ENCODE data around the gene TLE6. TPM values are rescaled to one million over a fixed set of nuclear protein-coding genes. Genes with fewer than 3 reads are reported as not detected.
"Not testable (repeated sequence)": the region's sequence is repeated elsewhere in the genome, so short reads cannot be mapped to it uniquely, and the experiment has no call there.

Gene TLE6
- total RNA-seq, 1 experiment from 2014 or later: 0.69 TPM

DNA sequence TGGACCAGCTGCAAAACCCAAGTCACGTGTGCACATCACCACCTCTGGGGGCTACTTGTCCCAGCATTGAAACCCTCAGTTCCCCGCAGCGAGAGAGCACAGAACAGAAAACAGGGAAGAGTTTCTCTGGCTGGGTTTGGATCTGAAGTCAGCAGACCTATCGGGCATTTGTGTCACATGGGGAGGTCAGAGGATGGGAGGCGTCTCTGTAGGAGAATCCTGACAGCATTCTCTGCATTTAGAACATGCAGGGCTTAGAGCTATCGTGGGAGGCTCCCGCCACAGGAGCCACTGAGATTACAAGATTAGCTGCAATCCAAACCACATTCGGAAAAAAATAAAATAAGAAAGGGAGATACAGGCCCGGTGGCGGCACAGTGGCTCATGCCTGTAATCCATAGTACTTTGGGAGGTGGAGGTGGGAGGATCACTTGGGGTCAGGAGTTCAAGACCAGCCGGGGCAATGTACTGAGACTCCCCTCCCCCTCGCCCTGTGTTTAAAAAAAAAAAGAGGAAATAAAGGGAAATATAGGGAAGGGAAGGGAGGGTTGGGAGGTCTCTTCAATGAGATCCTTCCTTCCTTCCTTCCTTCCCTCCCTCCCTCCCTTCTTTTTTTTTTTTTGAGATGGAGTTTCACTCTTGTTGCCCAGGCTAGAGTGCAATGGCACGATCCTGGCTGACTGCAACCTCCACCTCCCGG is 2.9 kb upstream of the TLE6 start:
- no peak for DNase-seq (ENCODE audit: low read depth)

- DNase-seq (ENCODE audit: low read depth): no peak
These were observed 759 bp upstream of the TLE6 start for GRCh38 chr19:2976609-2977000.

DNA sequence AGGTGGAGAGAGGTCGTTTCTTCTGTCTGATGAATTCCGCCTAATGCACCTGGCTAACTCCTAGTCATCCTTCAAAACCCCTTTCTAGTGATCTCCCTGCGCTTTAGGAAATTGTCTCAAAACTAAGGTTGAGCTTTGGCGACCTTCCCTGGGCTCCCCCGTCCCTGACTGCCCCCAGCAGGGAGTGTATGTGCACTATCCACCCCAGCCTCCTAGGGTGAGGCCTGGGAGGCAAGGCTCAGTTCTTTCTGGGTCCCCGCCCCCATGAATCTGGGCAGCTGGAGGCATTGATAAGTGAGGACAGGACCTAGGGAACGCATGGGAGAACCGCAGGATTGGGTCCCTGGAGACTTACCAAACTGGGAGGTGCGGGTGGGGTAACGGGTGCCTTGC is 378 bp downstream of the TLE6 start:
- no peak for DNase-seq (ENCODE audit: low read depth)

DNA sequence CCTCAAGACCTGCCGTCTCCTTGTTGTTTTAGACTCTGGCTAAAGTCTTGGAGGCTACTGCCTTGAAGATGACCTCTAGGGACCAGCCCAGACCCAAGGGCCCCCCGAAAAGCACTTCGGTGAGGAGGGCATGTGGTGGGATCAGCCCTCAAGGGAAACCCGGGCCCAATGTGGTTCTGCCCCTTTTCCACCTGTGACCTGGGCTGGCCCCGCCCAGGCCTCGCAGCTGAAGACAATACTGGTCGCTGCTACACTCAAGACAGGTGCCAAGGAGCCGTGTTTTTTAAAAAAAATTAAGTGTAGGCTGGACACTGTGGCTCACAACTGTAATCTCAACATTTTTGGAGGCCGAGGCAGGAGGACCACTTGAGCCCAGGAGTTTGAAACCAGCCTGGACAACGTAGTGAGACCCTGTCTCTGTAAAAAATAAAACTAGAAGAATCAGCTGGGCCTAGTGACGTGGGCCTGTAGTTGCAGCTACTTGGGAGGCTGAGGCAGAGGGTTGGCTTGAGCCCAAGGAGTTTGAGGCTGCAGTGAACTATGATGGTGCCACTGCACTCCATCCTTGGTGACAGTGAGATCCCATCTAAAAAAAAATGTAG is 903 bp downstream of the TLE6 start:
- no peak for DNase-seq (ENCODE audit: low read depth)

DNA sequence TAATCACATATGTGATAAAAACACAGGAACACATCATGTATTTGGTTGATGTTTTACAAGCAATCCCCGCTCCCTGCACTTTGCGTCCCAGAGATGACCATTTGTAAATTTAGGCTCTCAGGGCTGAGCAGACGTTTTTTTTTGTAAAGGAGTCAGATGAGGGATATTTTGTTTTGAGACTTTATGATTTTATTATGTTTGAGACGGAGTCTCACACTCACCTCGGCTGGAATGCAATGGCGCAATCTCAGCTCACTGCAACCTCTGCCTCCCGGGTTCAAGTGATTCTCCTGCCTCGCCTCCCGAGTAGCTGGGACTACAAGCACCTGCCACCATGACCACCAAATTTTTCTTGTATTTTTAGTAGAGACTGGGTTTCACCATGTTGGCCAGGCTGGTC is 1.4 kb downstream of the TLE6 start:
- DNase-seq (ENCODE audit: low read depth): no peak

DNA sequence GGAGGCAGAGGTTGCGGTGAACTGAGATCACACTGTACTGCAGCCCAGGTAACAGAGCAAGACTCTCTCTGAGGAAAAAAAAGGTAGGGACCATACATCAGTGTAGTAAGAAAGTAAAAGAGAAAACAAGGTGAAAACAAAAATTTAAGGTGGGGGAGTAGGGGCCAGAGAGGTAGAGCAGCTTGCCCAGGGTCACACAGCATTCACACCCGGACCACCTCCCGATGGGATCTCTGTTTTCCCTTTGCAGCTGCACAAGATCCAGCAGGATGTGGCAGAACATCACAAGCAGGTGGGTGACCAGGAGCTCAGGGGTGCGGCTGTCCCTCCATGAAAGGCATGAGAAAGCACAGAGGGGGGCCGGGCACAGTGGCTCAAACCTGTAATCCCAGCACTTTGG is 4.5 kb downstream of the TLE6 start:
- no peak for DNase-seq (ENCODE audit: low read depth)

- no peak for DNase-seq (ENCODE audit: low read depth)
These were observed 5.2 kb downstream of the TLE6 start for GRCh38 chr19:2982561-2982960.

DNA sequence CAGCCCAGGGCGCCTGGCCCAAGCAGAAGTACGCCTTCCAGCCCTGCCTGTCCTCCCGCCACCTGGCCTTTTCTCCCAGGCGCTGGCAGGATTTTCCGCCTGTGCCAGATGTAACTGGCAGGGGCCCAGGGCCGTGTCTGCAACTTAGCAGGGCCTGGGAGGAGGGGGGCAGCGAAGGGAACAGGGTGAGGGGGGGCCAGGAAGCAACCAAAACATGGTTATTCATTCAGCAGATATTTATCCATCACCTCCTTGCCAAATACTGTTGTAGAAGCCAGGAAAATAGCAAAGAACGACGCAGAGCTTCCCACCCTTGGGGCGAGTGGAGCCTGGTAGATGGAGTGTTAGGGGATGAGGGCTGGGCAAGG is 5.6 kb downstream of the TLE6 start:
- DNase-seq (ENCODE audit: low read depth): peak; percentile 60

GRCh38 chr19:2983351-2984214 is 6.2 kb downstream of the TLE6 start:
- peak; percentile 55 for DNase-seq (ENCODE audit: low read depth)

DNA sequence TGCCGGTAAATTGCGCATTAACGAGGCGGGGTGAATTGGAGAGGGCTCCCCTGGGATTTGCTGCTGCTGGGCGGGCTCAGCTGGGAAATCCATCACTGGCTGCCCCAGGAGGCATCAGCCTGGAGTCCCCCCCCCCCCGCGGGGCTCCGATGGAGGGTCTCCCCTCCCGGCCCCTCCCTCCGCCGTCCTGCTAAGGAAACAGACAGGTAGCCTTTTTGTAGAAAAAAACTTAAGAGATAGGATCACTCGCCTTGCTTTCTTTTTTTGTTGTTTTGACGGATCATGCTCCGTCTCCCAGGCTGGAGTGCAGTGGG is 6.8 kb downstream of the TLE6 start:
- no peak for DNase-seq (ENCODE audit: low read depth)

DNA sequence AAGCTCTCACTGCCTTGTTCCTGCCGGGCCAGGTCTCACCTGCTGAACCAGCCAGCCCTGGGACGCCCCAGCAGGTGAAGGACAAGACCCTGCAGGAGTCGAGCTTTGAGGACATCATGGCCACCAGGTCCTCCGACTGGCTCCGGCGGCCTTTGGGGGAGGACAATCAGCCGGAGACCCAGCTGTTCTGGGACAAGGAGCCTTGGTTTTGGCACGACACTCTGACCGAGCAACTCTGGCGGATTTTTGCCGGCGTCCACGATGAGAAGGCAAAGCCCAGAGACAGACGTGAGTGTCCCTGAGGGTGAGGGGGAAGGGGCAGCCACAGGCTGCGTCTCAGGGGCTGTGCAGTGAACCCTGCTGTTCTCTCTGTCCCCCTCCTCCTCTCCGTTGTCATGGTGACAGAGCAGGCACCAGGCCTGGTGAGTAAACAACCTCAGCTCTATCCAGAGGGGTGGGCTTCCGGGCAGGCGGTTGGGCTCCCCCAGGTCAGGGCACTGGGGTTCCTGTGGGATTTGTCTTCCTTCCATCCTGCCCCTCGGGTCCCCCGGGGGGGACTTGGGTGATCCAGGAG is 9.7 kb downstream of the TLE6 start:
- DNase-seq (ENCODE audit: low read depth): no peak

DNA sequence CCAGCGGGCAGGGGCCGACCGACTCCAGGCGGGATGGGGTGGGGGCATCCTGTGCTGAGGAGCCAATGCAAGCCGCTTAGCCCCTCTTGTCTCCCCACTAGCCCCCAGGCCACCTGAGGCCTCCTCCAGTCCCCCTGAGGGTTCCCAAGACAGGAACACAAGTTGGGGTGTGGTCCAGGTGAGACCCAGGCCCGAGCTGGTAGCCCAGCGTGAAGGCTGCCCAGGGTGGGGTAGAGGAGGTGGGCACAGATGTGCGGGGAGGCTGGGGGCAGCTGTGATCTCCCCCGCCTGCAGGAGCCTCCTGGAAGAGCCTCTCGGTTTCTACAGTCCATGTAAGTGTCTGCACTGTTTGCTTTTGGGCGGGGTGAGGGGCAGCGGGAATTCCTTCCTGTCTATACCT is 10.4 kb downstream of the TLE6 start:
- no peak for DNase-seq (ENCODE audit: low read depth)

DNA sequence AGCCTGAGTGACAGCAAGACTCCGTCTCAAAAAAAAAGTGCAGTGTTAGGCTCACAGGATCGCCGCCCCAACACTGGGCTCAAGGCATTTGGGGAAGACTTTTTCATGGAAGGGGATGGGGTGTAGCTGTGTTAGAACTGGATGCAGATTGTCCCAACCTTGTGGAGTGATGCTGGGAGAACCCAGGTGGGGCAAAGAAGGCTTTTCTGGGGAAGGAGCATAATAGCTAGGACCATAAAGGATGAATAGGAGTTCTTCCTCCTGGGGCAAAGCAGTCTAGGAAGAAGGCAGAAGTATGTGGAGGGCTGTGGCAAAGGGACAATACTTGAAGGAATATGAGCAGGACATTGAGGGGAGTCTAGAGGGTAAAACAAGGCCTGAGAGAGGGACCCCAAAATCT is 11.2 kb downstream of the TLE6 start:
- DNase-seq (ENCODE audit: low read depth): no peak

- no peak for DNase-seq (ENCODE audit: low read depth)
These were observed 12.0 kb downstream of the TLE6 start for GRCh38 chr19:2989236-2989946.

DNA sequence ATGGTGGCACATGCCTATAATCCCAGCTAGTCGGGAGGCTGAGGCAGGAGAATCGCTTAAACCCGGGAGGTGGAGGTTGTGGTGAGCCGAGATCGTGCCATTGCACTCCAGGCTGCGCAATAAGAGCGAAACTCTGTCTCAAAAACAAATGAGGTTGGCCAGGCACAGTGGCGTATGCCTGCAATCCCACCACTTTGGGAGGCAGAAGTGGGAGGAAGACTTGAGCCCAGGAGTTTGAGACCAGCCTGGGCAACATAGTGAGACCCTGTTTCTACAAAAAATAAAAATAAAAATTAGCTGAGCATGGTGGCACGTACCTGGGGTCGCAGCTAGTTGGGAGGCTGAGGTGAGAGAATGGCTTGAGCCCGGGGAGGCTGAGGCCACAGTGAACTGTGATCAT is 15.0 kb downstream of the TLE6 start:
- DNase-seq (ENCODE audit: low read depth): not testable (repeated sequence)

DNA sequence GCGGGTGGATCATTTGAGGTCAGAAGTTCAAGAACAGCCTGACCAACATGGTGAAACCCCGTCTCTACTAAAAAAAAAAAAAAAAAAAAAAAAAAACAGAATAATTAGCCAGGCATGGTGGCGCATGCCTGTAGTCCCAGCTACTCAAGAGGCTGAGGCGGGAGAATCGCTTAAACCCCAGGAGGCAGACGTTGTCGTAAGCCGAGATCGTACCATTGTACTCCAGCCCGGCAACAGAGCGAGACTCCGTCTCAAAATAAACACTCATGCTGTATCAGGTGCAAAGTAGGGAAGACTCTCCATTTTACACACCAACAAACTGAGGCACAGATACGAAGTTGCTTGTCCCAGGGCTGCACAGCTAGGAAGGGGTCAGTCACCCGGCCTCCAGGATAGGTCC is 15.6 kb downstream of the TLE6 start:
- DNase-seq (ENCODE audit: low read depth): no peak

GRCh38 chr19:2993579-2993978 is 16.2 kb downstream of the TLE6 start:
- no peak for DNase-seq (ENCODE audit: low read depth)

DNA sequence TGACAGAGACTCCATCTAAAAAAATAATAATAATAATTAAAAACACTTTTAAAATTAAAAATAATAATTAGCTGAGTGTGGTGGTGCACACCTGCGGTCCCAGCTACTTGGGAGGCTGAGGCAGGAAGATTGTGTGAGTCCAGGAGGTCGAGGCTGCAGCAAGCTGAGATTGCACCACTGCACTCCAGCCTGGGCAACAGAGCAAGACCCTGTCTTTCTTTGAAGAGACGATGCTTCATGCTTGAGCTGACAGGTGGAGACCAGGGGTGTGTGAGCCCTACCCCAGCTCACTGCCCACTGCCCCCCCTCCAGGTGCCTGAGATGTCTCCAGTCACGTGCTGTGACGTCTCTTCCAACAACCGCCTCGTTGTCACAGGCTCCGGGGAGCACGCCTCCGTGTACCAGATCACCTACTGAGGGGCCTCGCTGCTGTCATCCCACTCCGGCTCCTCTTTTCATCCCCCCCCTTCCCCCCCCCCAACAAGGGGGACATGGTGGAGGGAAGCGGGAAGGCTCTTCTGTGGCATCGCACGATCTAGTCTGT is 17.3 kb downstream of the TLE6 start:
- no peak for DNase-seq (ENCODE audit: low read depth)

DNA sequence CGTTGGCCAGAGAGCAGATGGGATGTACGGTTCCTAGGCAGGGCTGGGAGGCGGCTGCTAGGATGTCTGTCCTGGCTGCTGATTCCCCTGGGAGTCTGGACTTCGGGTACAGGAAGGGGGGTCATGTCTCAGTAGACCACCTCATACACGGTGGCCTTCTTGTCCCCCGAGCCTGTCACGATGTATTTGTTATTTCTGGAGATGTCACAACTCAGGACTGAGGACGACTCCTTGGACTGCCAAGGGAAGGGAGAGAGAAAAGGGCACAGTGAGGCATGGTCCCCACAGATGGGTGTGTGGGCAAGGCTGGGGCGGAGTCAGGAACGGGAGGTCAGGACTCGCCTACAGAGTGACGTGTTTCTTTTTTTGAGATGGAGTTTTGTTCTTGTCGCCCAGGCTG is 20.4 kb downstream of the TLE6 start:
- no peak for DNase-seq (ENCODE audit: low read depth)

DNA sequence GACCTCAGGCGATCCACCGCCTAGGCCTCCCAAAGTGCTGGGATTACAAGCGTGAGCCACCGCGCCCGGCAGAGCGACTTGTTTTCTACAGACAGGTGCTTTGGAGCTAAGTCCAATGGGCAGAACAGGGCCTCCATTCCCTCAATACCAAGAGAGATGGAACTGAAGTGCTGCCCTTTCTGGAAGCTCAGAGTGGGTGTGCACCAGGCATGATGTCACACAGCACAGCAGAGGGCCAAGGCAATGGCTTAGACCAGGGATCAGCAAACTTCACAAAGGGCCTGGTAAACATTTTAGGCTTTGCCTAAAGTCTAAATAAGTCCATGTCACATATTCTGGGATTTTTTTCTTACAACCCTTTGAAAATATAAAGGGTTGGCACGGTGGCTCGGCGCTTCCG is 21.3 kb downstream of the TLE6 start:
- no peak for DNase-seq (ENCODE audit: low read depth)

DNA sequence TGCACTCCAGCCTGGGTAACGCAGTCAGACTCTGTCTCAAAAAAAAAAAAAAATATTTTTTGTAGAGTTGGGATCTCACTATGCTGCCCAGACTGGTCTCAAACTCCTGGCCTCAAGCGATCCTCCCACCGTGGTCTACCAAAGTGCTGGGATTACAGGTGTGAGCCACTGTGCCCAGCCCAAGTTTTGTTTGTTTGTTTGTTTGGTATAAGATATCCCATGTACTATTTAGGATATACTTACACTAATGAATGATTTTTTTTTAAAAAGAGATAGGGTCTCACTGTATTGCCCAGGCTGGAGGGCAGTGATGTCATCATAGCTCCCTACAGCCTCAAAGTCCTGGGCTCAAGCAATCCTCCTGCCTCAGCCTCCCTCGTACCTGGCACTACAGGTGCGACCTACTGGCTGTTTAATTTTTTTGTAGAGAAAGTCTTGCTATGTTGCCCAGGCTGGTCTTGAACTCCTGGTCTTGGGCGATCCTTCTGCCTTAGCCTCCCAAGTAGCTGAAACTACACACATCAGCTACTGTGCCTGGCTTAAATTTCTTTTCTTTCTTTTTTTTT is 24.0 kb downstream of the TLE6 start:
- DNase-seq (ENCODE audit: low read depth): no peak

DNA sequence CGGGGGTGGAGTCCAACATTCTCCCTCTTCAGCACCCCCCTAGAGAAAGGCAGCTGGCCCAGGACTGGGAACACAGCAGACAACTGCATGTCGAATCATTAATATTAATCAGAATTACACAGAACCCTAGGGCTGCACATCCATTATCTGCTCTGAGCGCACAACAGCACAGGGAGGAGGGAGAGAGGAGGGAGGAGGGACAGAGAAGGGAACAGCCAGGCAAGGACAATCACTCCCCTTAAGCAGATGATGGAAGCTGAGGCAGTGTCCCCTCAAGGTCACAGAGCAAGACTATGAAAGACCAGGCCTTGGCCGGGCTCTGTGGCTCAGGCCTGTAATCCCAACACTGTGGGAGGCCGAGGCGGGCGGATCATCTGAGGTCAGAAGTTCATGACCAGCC is 25.7 kb downstream of the TLE6 start:
- no peak for DNase-seq (ENCODE audit: low read depth)

Data from Daoy (cell line).